GM12878 (cell line): ENCODE data around the gene PON3. TPM values are rescaled to one million over a fixed set of nuclear protein-coding genes. Genes with fewer than 3 reads are reported as not detected.

ENCODE experiments used
- ATAC-seq: fragments of 200-7000 bp; cut with Tn5 transposase; 3 replicates; pipeline ENCODE4 v1.9.1; 2020; ENCODE audit warnings: mild to moderate bottlenecking, moderate library complexity
- BruUV-seq: library from RNA; stranded (reverse); fragments of 400-500 nt; replicated peaks from 2 replicates; lab custom pipeline; 2021; lab: Mats Ljungman, UMichigan
- CTCF ChIA-PET: fragments of 300-600 bp; sonication (Branson Sonifier 250); formaldehyde crosslinking; extraction: SDS; loops from one replicate; lab custom pipeline; 2021; ENCODE audit warnings: inconsistent platforms; lab: Yijun Ruan, JAX
- POLR2A ChIA-PET: fragments of 350-600 bp; formaldehyde crosslinking; extraction: SDS; loops from one replicate; lab custom pipeline; 2021; ENCODE audit warnings: inconsistent platforms; lab: Charles Lee
- RAD21 ChIA-PET: fragments of 300-600 bp; sonication (Branson Sonifier 250); formaldehyde crosslinking; loops from one replicate; lab custom pipeline; 2023; ENCODE audit warnings: antibody characterized with exemption; ENCODE audit not compliant: unreplicated experiment; lab: Charles Lee
- SMC1A ChIA-PET: fragments of 300-600 bp; sonication (Branson Sonifier 250); formaldehyde crosslinking; loops from one replicate; lab custom pipeline; 2023; ENCODE audit not compliant: unreplicated experiment, uncharacterized antibody; lab: Charles Lee
- DNase-seq: peaks from one replicate; pipeline ENCODE4 v3.0.0-alpha.2; 2011; ENCODE audit warnings: low read depth, low spot score
- FAIRE-seq: peaks from 3 replicates; lab custom pipeline; 2011; peaks lifted over from hg19 to GRCh38; lab: Jason Lieb, UNC
- H2AFZ ChIP-seq: 2 replicates; pipeline ENCODE4 v1.6.0; 2011; ENCODE audit warnings: low read depth, low read length, control low read depth; ENCODE audit not compliant: control insufficient read depth
- H3K27ac ChIP-seq: 2 replicates; pipeline ENCODE4 v1.5.1; 2011; ENCODE audit warnings: control low read depth; ENCODE audit not compliant: control insufficient read depth, insufficient read depth
- H3K27me3 ChIP-seq, 2 experiments: replicated peaks in 1 of 2; 2 replicates each; pipeline versions ENCODE4 v1.6.0 to v1.6.1; 2011; ENCODE audit warnings: low read length in 1 of 2; ENCODE audit not compliant: control insufficient read depth in 2 of 2, insufficient read depth in 2 of 2
- H3K36me3 ChIP-seq, 2 experiments: 2 replicates each; pipeline ENCODE4 v1.5.1; 2011; ENCODE audit warnings: low read length in 1 of 2; ENCODE audit not compliant: control insufficient read depth in 2 of 2, insufficient read depth in 2 of 2
- H3K4me1 ChIP-seq: 2 replicates; pipeline ENCODE4 v1.6.1; 2011; ENCODE audit warnings: mild to moderate bottlenecking, low read length, moderate library complexity, mixed read lengths; ENCODE audit not compliant: control insufficient read depth, insufficient read depth
- H3K4me2 ChIP-seq: 2 replicates; pipeline ENCODE4 v1.6.0; 2011; ENCODE audit warnings: control low read depth; ENCODE audit not compliant: control insufficient read depth, insufficient read depth
- H3K4me3 ChIP-seq: fragments of 200-600 bp; sonication (generic); 2 replicates; pipeline ENCODE4 v1.5.1; 2016
- H3K79me2 ChIP-seq: 2 replicates; pipeline ENCODE4 v1.6.0; 2011; ENCODE audit warnings: low read length; ENCODE audit not compliant: control insufficient read depth, insufficient read depth
- H3K9ac ChIP-seq: 2 replicates; pipeline ENCODE4 v1.8.0; 2011; ENCODE audit warnings: low read length, control low read depth, mixed read lengths; ENCODE audit not compliant: control insufficient read depth, insufficient read depth
- H3K9me3 ChIP-seq: replicated peaks from 3 replicates; pipeline ENCODE4 v1.5.1; 2011; ENCODE audit warnings: mild to moderate bottlenecking, low read length; ENCODE audit not compliant: control insufficient read depth, insufficient read depth
- H4K20me1 ChIP-seq: 2 replicates; pipeline ENCODE4 v1.6.0; 2011; ENCODE audit not compliant: control insufficient read depth, insufficient read depth
- BACH1 ChIP-seq: fragments of 450-650 bp; IDR thresholded peaks from 2 replicates; pipeline ENCODE4 v1.6.1; 2017; ENCODE audit warnings: mild to moderate bottlenecking, borderline replicate concordance
- CHD1 ChIP-seq: IDR thresholded peaks from 2 replicates; pipeline ENCODE4 v1.6.1; 2012; ENCODE audit warnings: low read depth, low read length, improper control_type of control experiment
- FOS ChIP-seq: IDR thresholded peaks from 3 replicates; pipeline ENCODE4 v1.6.1; 2011; ENCODE audit warnings: borderline replicate concordance; ENCODE audit not compliant: insufficient read length; ENCODE audit errors: extremely low read depth
- IRF3 ChIP-seq: fragments of 450-650 bp; IDR thresholded peaks from 2 replicates; pipeline ENCODE4 v1.6.1; 2014; ENCODE audit warnings: mild to moderate bottlenecking
- MTA2 ChIP-seq: fragments of 450-650 bp; IDR thresholded peaks from 2 replicates; pipeline ENCODE4 v1.6.1; 2016; ENCODE audit warnings: low read depth, mild to moderate bottlenecking, moderate library complexity
- NFYB ChIP-seq: IDR thresholded peaks from 2 replicates; pipeline ENCODE4 v1.6.1; 2011; ENCODE audit warnings: low read depth, mild to moderate bottlenecking, low read length, improper control_type of control experiment, moderate library complexity; ENCODE audit not compliant: insufficient read depth
- RBBP5 ChIP-seq: fragments of 200-600 bp; sonication (generic); conservative IDR thresholded peaks from 2 replicates; pipeline ENCODE4 v1.6.1; 2016
- RELA ChIP-seq: fragments of 450-650 bp; IDR thresholded peaks from 2 replicates; pipeline ENCODE4 v1.8.0; 2014; ENCODE audit warnings: borderline replicate concordance; ENCODE audit not compliant: partially characterized antibody
- RFX5 ChIP-seq: IDR thresholded peaks from 2 replicates; pipeline ENCODE4 v1.6.1; 2011; ENCODE audit warnings: low read depth, low read length, improper control_type of control experiment
- SKIL ChIP-seq: fragments of 450-650 bp; IDR thresholded peaks from 2 replicates; pipeline ENCODE4 v1.6.1; 2017; ENCODE audit warnings: mild to moderate bottlenecking, low read depth, inconsistent platforms; ENCODE audit not compliant: poor library complexity, severe bottlenecking
- SMAD1 ChIP-seq: fragments of 450-650 bp; IDR thresholded peaks from 2 replicates; pipeline ENCODE4 v1.6.1; 2018; ENCODE audit warnings: mild to moderate bottlenecking, low read depth; ENCODE audit not compliant: partially characterized antibody
- SMAD5 ChIP-seq: IDR thresholded peaks from 2 replicates; pipeline ENCODE4 v1.6.1; 2016; ENCODE audit warnings: antibody characterized with exemption, low read depth
- SP1 ChIP-seq: IDR thresholded peaks from one replicate; pipeline ENCODE4 v1.6.1; 2011; ENCODE audit warnings: low read depth, low read length
- STAT3 ChIP-seq: IDR thresholded peaks from 2 replicates; pipeline ENCODE4 v1.6.1; 2011; ENCODE audit warnings: low read depth, low read length, improper control_type of control experiment
- ZNF687 ChIP-seq: fragments of 450-650 bp; IDR thresholded peaks from 2 replicates; pipeline ENCODE4 v1.6.1; 2017; ENCODE audit warnings: mild to moderate bottlenecking, moderate library complexity
- WGBS: methylation state at CpG from one replicate; pipeline ENCODE4 v1.1.6; 2016; ENCODE audit warnings: low lambda C conversion rate; ENCODE audit not compliant: insufficient replicate concordance, insufficient coverage; ENCODE audit errors: missing lambda C conversion rate; 5-methylcytosine and 5-hydroxymethylcytosine counted together
- in situ Hi-C: fragments of 300-500 bp; cut with MboI; formaldehyde crosslinking; loops from 9 replicates; pipeline ENCODE4 v1.14.3; 2018; ENCODE audit warnings: mixed read lengths
- intact Hi-C: fragments of 100-400 bp; cut with micrococcal nuclease; formaldehyde crosslinking; loops from one replicate; pipeline ENCODE4 v1.14.2; 2022; ENCODE audit not compliant: unreplicated experiment
- polyA plus RNA-seq, 11 experiments: library from polyadenylated mRNA; depleted of rRNA in 4 of 11; unstranded in 6 of 11; stranded (reverse) in 5 of 11; fragments of >200 nt; fragmentation: Nextera tagmentation in 4 of 11; fragmentation: Illumina TruSeq in 1 of 11; extraction: Ambion mirVana in 4 of 11; extraction: Trizol in 1 of 11; gene quantifications; 1 replicate in 1 of 11; 2 replicates in 10 of 11; pipeline versions ENCODE4 v1.2.1 to v1.2.3, GENCODE V29; 2011 to 2016; ENCODE audit warnings: inconsistent platforms in 2 of 11, missing spikeins in 2 of 11, low read depth in 1 of 11
- total RNA-seq, 4 experiments: library from RNA; depleted of rRNA in 3 of 4; stranded (reverse); fragments of >200 nt in 3 of 4; fragmentation: Illumina TruSeq in 1 of 4; extraction: Trizol in 1 of 4; gene quantifications; 2 replicates each; pipeline versions ENCODE4 v1.2.1 to v1.2.3, GENCODE V29; 2013 to 2021
- TF ChIP-seq, protein P1 (sequence below): IDR thresholded peaks from 2 replicates; pipeline ENCODE4 v1.6.1; 2012; ENCODE audit warnings: low read depth, low read length, improper control_type of control experiment

PON3 gene
- total and polyA plus RNA-seq, 10 of the 15 experiments (the other 5 are each of a cell fraction or from before 2014, with no cell fraction given) = 0.45 to 2.0 (median 0.91) TPM

DNA sequence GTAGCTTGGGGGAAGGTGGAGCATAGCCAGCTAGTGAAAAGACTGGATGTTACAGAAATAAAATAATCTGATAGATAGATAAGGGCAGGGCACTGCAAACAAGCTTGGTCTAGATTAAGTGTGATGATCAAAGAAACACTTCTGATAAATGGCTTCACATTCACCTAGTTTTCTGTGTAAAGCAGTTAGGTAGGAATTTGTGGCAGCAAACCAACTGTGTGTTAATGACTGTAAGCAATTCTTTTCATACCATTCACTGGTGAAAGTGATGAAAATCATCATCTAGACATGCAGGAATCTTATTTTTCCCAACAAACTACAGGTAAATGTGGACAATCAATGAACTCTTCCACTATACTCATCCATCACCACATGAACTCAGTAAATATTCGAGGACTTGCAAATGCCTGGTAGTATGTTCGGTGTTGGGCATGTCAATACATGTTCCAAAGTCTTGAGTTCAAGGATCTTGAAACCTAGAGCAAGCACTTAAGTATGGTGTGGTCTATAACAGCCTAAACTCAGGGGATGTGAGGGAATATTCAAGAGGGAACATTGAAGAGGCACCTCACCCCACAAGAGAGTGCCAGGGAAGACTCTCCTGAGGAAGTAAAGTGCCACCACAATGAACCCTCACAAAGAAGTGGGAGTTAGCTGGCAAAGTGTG lies 20.5 kb downstream of the PON3 start:
- H3K79me2 ChIP-seq = no peaks in the 10 kb centered on the region
- no peaks in the 10 kb centered on the region for H4K20me1 ChIP-seq
- ChIA-PET CTCF (no interaction called here), POLR2A (no interaction called here), SMC1A (interaction anchor here (1.4 to 1.5 kb wide), 3 partner anchors 14 to 70 kb away, joined by 3 to 4 read pairs (median 3); no protein-coding TSS in a partner anchor), RAD21 (no interaction called here)
- H2AFZ ChIP-seq = no peak overlapping the region
- intact Hi-C loops = no loop called here
- 5% methylated on average over 2 of the region's 2 CpGs for WGBS
- H3K4me1 ChIP-seq = no peaks in the 10 kb centered on the region
- H3K9me3 ChIP-seq = no peaks in the 10 kb centered on the region; the same call in 2 of the 3 replicates
- H3K27me3 ChIP-seq = no peaks in the 10 kb centered on the region
- no peak overlapping the region for H3K4me3 ChIP-seq
- H3K27ac ChIP-seq = no peak overlapping the region
- ATAC-seq (no peak), DNase-seq (no peak), FAIRE-seq (no peak)
- no peaks in the 10 kb centered on the region for H3K36me3 ChIP-seq
- BruUV-seq = no TSS peak
- no peak overlapping the region for H3K9ac ChIP-seq
- in situ Hi-C loops = no loop called here
- no peak overlapping the region for H3K4me2 ChIP-seq
- TF ChIP-seq IRF3 (no peak), CHD1 (no peak), RELA (no peak), NFYB (no peak), FOS (no peak), SMAD5 (no peak), RFX5 (no peak), ZNF687 (no peak), STAT3 (no peak), MTA2 (no peak), SKIL (no peak), SMAD1 (no peak), BACH1 (no peak), RBBP5 (no peak), SP1 (no peak)
- TF ChIP-seq, protein P1, sequence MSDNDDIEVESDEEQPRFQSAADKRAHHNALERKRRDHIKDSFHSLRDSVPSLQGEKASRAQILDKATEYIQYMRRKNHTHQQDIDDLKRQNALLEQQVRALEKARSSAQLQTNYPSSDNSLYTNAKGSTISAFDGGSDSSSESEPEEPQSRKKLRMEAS = no peak
